ENCODE results near the gene USP48.

DNA sequence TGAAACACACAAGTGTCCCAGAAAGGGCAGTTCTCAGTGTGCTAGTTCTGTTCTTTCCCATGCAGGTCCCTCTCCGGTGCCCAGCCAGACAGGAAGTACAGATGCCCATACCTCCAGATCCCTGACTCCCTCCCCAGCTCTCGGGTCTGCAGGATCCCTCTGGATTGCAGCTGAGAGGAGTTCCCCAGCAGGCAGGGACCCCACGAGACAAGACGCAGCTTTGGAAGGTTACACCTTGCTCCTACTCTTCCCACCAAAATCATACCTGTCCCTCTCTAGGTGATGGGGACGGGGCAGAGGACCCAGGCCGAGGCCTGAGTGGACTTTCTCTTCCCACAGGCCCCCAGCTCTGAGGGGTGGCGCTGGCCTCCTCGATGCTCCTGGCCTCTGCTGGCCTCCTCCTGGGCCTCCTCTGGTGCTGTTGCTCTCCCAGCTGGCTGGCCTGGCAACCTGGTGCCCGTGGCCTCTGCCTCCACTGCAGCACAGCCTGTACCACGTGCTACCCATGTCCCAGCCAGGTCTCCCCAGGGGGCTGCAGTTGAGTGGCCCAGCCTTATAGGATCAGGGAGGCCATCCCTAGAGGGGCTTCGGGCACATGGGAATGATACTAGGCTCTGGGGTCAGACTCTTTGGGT is 38.6 kb upstream of the USP48 start:
- TF ChIP-seq, protein P1, sequence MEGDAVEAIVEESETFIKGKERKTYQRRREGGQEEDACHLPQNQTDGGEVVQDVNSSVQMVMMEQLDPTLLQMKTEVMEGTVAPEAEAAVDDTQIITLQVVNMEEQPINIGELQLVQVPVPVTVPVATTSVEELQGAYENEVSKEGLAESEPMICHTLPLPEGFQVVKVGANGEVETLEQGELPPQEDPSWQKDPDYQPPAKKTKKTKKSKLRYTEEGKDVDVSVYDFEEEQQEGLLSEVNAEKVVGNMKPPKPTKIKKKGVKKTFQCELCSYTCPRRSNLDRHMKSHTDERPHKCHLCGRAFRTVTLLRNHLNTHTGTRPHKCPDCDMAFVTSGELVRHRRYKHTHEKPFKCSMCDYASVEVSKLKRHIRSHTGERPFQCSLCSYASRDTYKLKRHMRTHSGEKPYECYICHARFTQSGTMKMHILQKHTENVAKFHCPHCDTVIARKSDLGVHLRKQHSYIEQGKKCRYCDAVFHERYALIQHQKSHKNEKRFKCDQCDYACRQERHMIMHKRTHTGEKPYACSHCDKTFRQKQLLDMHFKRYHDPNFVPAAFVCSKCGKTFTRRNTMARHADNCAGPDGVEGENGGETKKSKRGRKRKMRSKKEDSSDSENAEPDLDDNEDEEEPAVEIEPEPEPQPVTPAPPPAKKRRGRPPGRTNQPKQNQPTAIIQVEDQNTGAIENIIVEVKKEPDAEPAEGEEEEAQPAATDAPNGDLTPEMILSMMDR (conservative IDR thresholded peaks at IDR 0.05 in 1 of 2, IDR thresholded peaks at IDR 0.05 in 1 of 2; ENCODE audit: low read depth in 1 of 2, low read length in 2 of 2), result no peak
- TF ChIP-seq EZH2 (IDR thresholded peaks at IDR 0.05; ENCODE audit: low read length, missing control alignments), result no peak
